ENCODE data around the gene FASTK.

FASTK gene

GRCh38 chr7:151109094-151110048 lies 28.8 kb upstream of the FASTK start:
- Histone ChIP-seq H3K4me2 (ENCODE audit: low read depth, low read length, poor library complexity, severe bottlenecking) (no peak overlapping the region), H4K20me1 (ENCODE audit: low read depth, low read length) (no peaks in the 10 kb centered on the region), H3K9ac (ENCODE audit: low read length) (no peak overlapping the region), H3K36me3 (ENCODE audit: low read length) (no peaks in the 10 kb centered on the region), H3K4me3 (ENCODE audit: insufficient read depth, low read length, poor library complexity, severe bottlenecking) (no peak overlapping the region), H3K9me2 (replicated peaks; ENCODE audit: insufficient read depth, low read length) (no peaks in the 10 kb centered on the region), H3K9me3 (ENCODE audit: insufficient read depth, low read length) (no peaks in the 10 kb centered on the region), H3K79me2 (ENCODE audit: insufficient read depth, low read length) (no peaks in the 10 kb centered on the region), H3K27me3 (ENCODE audit: low read length) (no peaks in the 10 kb centered on the region), H2AFZ (ENCODE audit: low read depth, low read length, severe bottlenecking) (no peak overlapping the region), H3F3A (ENCODE audit: insufficient read depth) (no peaks in the 10 kb centered on the region), H3K27ac (ENCODE audit: low read depth, low read length) (no peak overlapping the region)
- TF ChIP-seq CTCF (IDR thresholded peaks at IDR 0.05; ENCODE audit: insufficient read depth, low read length, poor library complexity, severe bottlenecking) (no peak), EZH2phosphoT487 (conservative IDR thresholded peaks at IDR 0.05; ENCODE audit: low read length) (no peak)

- H3K9me2 ChIP-seq (replicated peaks; ENCODE audit: insufficient read depth, low read length), result no peaks in the 10 kb centered on the region
- H4K20me1 ChIP-seq (ENCODE audit: low read depth, low read length), result no peaks in the 10 kb centered on the region
- H3K4me3 ChIP-seq (ENCODE audit: insufficient read depth, low read length, poor library complexity, severe bottlenecking), result no peak overlapping the region
- no peak overlapping the region for H2AFZ ChIP-seq (ENCODE audit: low read depth, low read length, severe bottlenecking)
- no peak overlapping the region for H3K4me2 ChIP-seq (ENCODE audit: low read depth, low read length, poor library complexity, severe bottlenecking)
- no peak overlapping the region for H3K9ac ChIP-seq (ENCODE audit: low read length)
- TF ChIP-seq CTCF (IDR thresholded peaks at IDR 0.05; ENCODE audit: insufficient read depth, low read length, poor library complexity, severe bottlenecking), result no peak
- TF ChIP-seq EZH2phosphoT487 (conservative IDR thresholded peaks at IDR 0.05; ENCODE audit: low read length), result no peak
- H3K36me3 ChIP-seq (ENCODE audit: low read length), result no peaks in the 10 kb centered on the region
- H3K27ac ChIP-seq (ENCODE audit: low read depth, low read length), result no peak overlapping the region
- no peaks in the 10 kb centered on the region for H3F3A ChIP-seq (ENCODE audit: insufficient read depth)
- no peaks in the 10 kb centered on the region for H3K79me2 ChIP-seq (ENCODE audit: insufficient read depth, low read length)
- H3K27me3 ChIP-seq (ENCODE audit: low read length), result no peaks in the 10 kb centered on the region
- no peaks in the 10 kb centered on the region for H3K9me3 ChIP-seq (ENCODE audit: insufficient read depth, low read length)
Measured at GRCh38 chr7:151107882-151108281, 27.3 kb upstream of the FASTK start.

GRCh38 chr7:151104411-151105235 lies 24.0 kb upstream of the FASTK start:
- Histone ChIP-seq H3K27ac (ENCODE audit: low read depth, low read length) (no peak overlapping the region), H3K4me3 (ENCODE audit: insufficient read depth, low read length, poor library complexity, severe bottlenecking) (no peak overlapping the region), H3K9me2 (replicated peaks; ENCODE audit: insufficient read depth, low read length) (no peaks in the 10 kb centered on the region), H3K36me3 (ENCODE audit: low read length) (no peaks in the 10 kb centered on the region), H3K27me3 (ENCODE audit: low read length) (no peaks in the 10 kb centered on the region), H2AFZ (ENCODE audit: low read depth, low read length, severe bottlenecking) (no peak overlapping the region), H3K9me3 (ENCODE audit: insufficient read depth, low read length) (no peaks in the 10 kb centered on the region), H3K79me2 (ENCODE audit: insufficient read depth, low read length) (no peaks in the 10 kb centered on the region), H3K4me2 (ENCODE audit: low read depth, low read length, poor library complexity, severe bottlenecking) (no peak overlapping the region), H3K9ac (ENCODE audit: low read length) (no peak overlapping the region), H3F3A (ENCODE audit: insufficient read depth) (no peaks in the 10 kb centered on the region), H4K20me1 (ENCODE audit: low read depth, low read length) (no peaks in the 10 kb centered on the region)
- no peak for TF ChIP-seq EZH2phosphoT487 (conservative IDR thresholded peaks at IDR 0.05; ENCODE audit: low read length)
- TF ChIP-seq CTCF (IDR thresholded peaks at IDR 0.05; ENCODE audit: insufficient read depth, low read length, poor library complexity, severe bottlenecking), result no peak

All from SU-DHL-6 (cell line).